GM23338 (cell line): Measurements from ENCODE around the gene SH3RF2. TPM values are rescaled to one million over a fixed set of nuclear protein-coding genes. Genes with fewer than 3 reads are reported as not detected.

Experiments
- ATAC-seq: fragments of 200-7000 bp; cut with Tn5 transposase; 3 replicates; pipeline ENCODE4 v1.9.1; 2020
- DNase-seq: peaks from one replicate; pipeline ENCODE4 v3.0.0-alpha.2; 2015; ENCODE audit warnings: low spot score
- H2AFZ ChIP-seq: fragments of 200-600 bp; sonication (generic); 2 replicates; pipeline ENCODE4 v1.8.0; 2016; ENCODE audit warnings: antibody characterized with exemption, mild to moderate bottlenecking, moderate library complexity
- H3F3A ChIP-seq: fragments of 200-600 bp; sonication (generic); replicated peaks from 2 replicates; pipeline ENCODE4 v1.8.0; 2017; ENCODE audit warnings: antibody characterized with exemption, mixed run types, low read depth
- H3K27ac ChIP-seq: fragments of 200-600 bp; sonication (generic); 2 replicates; pipeline ENCODE4 v1.6.1; 2016; ENCODE audit warnings: low read depth
- H3K27me3 ChIP-seq: fragments of 200-600 bp; sonication (generic); 2 replicates; pipeline ENCODE4 v1.8.0; 2016; ENCODE audit warnings: mild to moderate bottlenecking, mixed run types, moderate library complexity; ENCODE audit not compliant: insufficient read depth
- H3K36me3 ChIP-seq: fragments of 200-600 bp; sonication (generic); 2 replicates; pipeline ENCODE4 v1.8.0; 2016; ENCODE audit warnings: mild to moderate bottlenecking; ENCODE audit not compliant: insufficient read depth
- H3K4me1 ChIP-seq: fragments of 200-600 bp; sonication (generic); 2 replicates; pipeline ENCODE4 v1.8.0; 2016; ENCODE audit warnings: mild to moderate bottlenecking, moderate library complexity; ENCODE audit not compliant: insufficient read depth
- H3K4me2 ChIP-seq: fragments of 200-600 bp; sonication (generic); 2 replicates; pipeline ENCODE4 v1.7.1; 2017; ENCODE audit warnings: mixed run types
- H3K4me3 ChIP-seq: fragments of 200-600 bp; sonication (generic); 2 replicates; pipeline ENCODE4 v1.6.1; 2016; ENCODE audit warnings: mixed run types
- H3K79me2 ChIP-seq: fragments of 200-600 bp; sonication (generic); replicated peaks from 2 replicates; pipeline ENCODE4 v1.8.0; 2017; ENCODE audit warnings: mild to moderate bottlenecking; ENCODE audit not compliant: insufficient read depth
- H3K9me2 ChIP-seq: fragments of 200-600 bp; sonication (generic); 2 replicates; pipeline ENCODE4 v1.8.0; 2017; ENCODE audit not compliant: insufficient read depth
- H4K20me1 ChIP-seq: fragments of 200-600 bp; sonication (generic); replicated peaks from 2 replicates; pipeline ENCODE4 v1.8.0; 2017; ENCODE audit warnings: mild to moderate bottlenecking; ENCODE audit not compliant: insufficient read depth
- H3K27ac Mint-ChIP-seq: 2 replicates; pipeline ENCODE4 v1.8.0; 2020; ENCODE audit warnings: inconsistent platforms, mild to moderate bottlenecking, moderate library complexity, mixed read lengths
- H3K27me3 Mint-ChIP-seq: 3 replicates; pipeline ENCODE4 v1.8.0; 2022; ENCODE audit warnings: low read depth, mild to moderate bottlenecking, moderate library complexity, mixed read lengths, inconsistent platforms; ENCODE audit not compliant: insufficient read depth, poor library complexity
- H3K36me3 Mint-ChIP-seq: 3 replicates; pipeline ENCODE4 v1.8.0; 2021; ENCODE audit warnings: low read depth, mild to moderate bottlenecking, inconsistent platforms, moderate library complexity, mixed read lengths
- H3K4me1 Mint-ChIP-seq: 3 replicates; pipeline ENCODE4 v1.8.0; 2020; ENCODE audit warnings: mild to moderate bottlenecking, inconsistent platforms, mixed read lengths
- H3K4me3 Mint-ChIP-seq: 3 replicates; pipeline ENCODE4 v1.8.0; 2021; ENCODE audit warnings: moderate library complexity, mild to moderate bottlenecking, inconsistent platforms, mixed read lengths
- H3K9me3 Mint-ChIP-seq: 3 replicates; pipeline ENCODE4 v1.8.0; 2020; ENCODE audit warnings: moderate library complexity, mild to moderate bottlenecking, inconsistent platforms, mixed read lengths
- CREB1 ChIP-seq: fragments of 250-450 bp; sonication (Bioruptor Pico); IDR thresholded peaks from 2 replicates; pipeline ENCODE4 v1.5.0; 2020; ENCODE audit warnings: low read depth, mild to moderate bottlenecking, moderate library complexity
- ETS1 ChIP-seq: IDR thresholded peaks from 2 replicates; pipeline ENCODE4 v1.6.1; 2016; ENCODE audit warnings: antibody characterized with exemption
- EZH2 ChIP-seq: fragments of 200-600 bp; sonication (generic); IDR thresholded peaks from one replicate; pipeline ENCODE4 v1.8.0; 2017; ENCODE audit warnings: antibody characterized with exemption, mild to moderate bottlenecking, low read depth; ENCODE audit not compliant: unreplicated experiment
- JUNB ChIP-seq: IDR thresholded peaks from one replicate; pipeline ENCODE4 v1.6.1; 2016; ENCODE audit warnings: antibody characterized with exemption; ENCODE audit not compliant: unreplicated experiment
- NANOG ChIP-seq: IDR thresholded peaks from 2 replicates; pipeline ENCODE4 v1.6.1; 2016; ENCODE audit warnings: antibody characterized with exemption, borderline replicate concordance
- STAT1 ChIP-seq: IDR thresholded peaks from one replicate; pipeline ENCODE4 v1.6.1; 2016; ENCODE audit warnings: antibody characterized with exemption; ENCODE audit not compliant: unreplicated experiment
- ZNF114 ChIP-seq: fragments of 250-450 bp; sonication (Bioruptor Pico); IDR thresholded peaks from 2 replicates; pipeline ENCODE4 v1.5.0; 2020; ENCODE audit warnings: mild to moderate bottlenecking, moderate library complexity
- ZNF331 ChIP-seq: fragments of 250-450 bp; sonication (Bioruptor Pico); IDR thresholded peaks from 2 replicates; pipeline ENCODE4 v1.5.0; 2020; ENCODE audit warnings: low read depth, mild to moderate bottlenecking, moderate library complexity
- polyA plus RNA-seq: library from polyadenylated mRNA; unstranded; fragments of >200 nt; fragmentation: Nextera tagmentation; extraction: Ambion mirVana; gene quantifications from 2 replicates; pipeline ENCODE4 v1.2.1, GENCODE V29; 2016
- total RNA-seq: library from RNA; depleted of rRNA; stranded (reverse); fragments of >200 nt; shearing (Covaris generic); gene quantifications from 2 replicates; pipeline ENCODE4 v1.2.3, GENCODE V29; 2014
- TF ChIP-seq, protein P1 (sequence below): IDR thresholded peaks from one replicate; pipeline ENCODE4 v1.6.1; 2018; ENCODE audit warnings: antibody characterized with exemption; ENCODE audit not compliant: unreplicated experiment
- TF ChIP-seq, protein P2 (sequence below): fragments of 250-450 bp; sonication (Bioruptor Pico); IDR thresholded peaks from 2 replicates; pipeline ENCODE4 v1.5.0; 2020; ENCODE audit warnings: mild to moderate bottlenecking, moderate library complexity

The SH3RF2 gene
- total and polyA plus RNA-seq, 2 experiments from 2014 or later: 1.7 to 2.4 TPM

- TF ChIP-seq, protein P1, sequence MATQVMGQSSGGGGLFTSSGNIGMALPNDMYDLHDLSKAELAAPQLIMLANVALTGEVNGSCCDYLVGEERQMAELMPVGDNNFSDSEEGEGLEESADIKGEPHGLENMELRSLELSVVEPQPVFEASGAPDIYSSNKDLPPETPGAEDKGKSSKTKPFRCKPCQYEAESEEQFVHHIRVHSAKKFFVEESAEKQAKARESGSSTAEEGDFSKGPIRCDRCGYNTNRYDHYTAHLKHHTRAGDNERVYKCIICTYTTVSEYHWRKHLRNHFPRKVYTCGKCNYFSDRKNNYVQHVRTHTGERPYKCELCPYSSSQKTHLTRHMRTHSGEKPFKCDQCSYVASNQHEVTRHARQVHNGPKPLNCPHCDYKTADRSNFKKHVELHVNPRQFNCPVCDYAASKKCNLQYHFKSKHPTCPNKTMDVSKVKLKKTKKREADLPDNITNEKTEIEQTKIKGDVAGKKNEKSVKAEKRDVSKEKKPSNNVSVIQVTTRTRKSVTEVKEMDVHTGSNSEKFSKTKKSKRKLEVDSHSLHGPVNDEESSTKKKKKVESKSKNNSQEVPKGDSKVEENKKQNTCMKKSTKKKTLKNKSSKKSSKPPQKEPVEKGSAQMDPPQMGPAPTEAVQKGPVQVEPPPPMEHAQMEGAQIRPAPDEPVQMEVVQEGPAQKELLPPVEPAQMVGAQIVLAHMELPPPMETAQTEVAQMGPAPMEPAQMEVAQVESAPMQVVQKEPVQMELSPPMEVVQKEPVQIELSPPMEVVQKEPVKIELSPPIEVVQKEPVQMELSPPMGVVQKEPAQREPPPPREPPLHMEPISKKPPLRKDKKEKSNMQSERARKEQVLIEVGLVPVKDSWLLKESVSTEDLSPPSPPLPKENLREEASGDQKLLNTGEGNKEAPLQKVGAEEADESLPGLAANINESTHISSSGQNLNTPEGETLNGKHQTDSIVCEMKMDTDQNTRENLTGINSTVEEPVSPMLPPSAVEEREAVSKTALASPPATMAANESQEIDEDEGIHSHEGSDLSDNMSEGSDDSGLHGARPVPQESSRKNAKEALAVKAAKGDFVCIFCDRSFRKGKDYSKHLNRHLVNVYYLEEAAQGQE: no peak
- TF ChIP-seq, protein P2, sequence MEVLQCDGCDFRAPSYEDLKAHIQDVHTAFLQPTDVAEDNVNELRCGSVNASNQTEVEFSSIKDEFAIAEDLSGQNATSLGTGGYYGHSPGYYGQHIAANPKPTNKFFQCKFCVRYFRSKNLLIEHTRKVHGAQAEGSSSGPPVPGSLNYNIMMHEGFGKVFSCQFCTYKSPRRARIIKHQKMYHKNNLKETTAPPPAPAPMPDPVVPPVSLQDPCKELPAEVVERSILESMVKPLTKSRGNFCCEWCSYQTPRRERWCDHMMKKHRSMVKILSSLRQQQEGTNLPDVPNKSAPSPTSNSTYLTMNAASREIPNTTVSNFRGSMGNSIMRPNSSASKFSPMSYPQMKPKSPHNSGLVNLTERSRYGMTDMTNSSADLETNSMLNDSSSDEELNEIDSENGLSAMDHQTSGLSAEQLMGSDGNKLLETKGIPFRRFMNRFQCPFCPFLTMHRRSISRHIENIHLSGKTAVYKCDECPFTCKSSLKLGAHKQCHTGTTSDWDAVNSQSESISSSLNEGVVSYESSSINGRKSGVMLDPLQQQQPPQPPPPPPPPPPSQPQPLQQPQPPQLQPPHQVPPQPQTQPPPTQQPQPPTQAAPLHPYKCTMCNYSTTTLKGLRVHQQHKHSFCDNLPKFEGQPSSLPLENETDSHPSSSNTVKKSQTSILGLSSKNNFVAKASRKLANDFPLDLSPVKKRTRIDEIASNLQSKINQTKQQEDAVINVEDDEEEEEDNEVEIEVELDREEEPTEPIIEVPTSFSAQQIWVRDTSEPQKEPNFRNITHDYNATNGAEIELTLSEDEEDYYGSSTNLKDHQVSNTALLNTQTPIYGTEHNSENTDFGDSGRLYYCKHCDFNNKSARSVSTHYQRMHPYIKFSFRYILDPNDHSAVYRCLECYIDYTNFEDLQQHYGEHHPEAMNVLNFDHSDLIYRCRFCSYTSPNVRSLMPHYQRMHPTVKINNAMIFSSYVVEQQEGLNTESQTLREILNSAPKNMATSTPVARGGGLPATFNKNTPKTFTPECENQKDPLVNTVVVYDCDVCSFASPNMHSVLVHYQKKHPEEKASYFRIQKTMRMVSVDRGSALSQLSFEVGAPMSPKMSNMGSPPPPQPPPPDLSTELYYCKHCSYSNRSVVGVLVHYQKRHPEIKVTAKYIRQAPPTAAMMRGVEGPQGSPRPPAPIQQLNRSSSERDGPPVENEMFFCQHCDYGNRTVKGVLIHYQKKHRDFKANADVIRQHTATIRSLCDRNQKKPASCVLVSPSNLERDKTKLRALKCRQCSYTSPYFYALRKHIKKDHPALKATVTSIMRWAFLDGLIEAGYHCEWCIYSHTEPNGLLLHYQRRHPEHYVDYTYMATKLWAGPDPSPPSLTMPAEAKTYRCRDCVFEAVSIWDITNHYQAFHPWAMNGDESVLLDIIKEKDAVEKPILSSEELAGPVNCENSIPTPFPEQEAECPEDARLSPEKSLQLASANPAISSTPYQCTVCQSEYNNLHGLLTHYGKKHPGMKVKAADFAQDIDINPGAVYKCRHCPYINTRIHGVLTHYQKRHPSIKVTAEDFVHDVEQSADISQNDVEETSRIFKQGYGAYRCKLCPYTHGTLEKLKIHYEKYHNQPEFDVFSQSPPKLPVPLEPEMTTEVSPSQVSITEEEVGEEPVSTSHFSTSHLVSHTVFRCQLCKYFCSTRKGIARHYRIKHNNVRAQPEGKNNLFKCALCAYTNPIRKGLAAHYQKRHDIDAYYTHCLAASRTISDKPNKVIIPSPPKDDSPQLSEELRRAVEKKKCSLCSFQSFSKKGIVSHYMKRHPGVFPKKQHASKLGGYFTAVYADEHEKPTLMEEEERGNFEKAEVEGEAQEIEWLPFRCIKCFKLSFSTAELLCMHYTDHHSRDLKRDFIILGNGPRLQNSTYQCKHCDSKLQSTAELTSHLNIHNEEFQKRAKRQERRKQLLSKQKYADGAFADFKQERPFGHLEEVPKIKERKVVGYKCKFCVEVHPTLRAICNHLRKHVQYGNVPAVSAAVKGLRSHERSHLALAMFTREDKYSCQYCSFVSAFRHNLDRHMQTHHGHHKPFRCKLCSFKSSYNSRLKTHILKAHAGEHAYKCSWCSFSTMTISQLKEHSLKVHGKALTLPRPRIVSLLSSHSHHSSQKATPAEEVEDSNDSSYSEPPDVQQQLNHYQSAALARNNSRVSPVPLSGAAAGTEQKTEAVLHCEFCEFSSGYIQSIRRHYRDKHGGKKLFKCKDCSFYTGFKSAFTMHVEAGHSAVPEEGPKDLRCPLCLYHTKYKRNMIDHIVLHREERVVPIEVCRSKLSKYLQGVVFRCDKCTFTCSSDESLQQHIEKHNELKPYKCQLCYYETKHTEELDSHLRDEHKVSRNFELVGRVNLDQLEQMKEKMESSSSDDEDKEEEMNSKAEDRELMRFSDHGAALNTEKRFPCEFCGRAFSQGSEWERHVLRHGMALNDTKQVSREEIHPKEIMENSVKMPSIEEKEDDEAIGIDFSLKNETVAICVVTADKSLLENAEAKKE: no peak
- TF ChIP-seq JUNB: no peak
Observed at GRCh38 chr5:146020100-146020499, 83.7 kb downstream of the SH3RF2 start (continued).

DNA sequence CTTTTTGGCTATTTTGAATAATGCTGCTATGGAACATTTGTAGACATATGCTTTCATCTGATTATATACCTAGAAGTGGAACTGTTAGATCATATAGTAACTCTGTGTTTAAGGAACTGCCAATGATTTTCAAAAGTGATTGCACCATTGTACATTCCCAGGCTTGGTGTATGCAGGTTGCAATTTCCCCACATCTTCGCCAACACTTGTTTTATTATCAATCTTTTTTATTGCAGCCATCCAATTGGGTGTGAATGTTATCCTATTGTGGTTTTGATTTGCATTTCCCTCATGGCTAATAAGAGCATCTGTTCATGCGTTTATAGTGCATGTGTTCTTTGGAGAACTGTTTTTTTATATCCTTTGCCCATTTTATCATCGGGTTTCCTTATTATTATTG is 87.7 kb downstream of the SH3RF2 start:
- H3K27ac ChIP-seq: no peak overlapping the region
- Mint-ChIP-seq H3K27ac (no peak overlapping the region), H3K4me1 (peaks cover 38% of the 10 kb centered on the region), H3K4me3 (no peak overlapping the region), H3K27me3 (no peaks in the 10 kb centered on the region), H3K36me3 (no peaks in the 10 kb centered on the region), H3K9me3 (no peaks in the 10 kb centered on the region)
- no peaks in the 10 kb centered on the region for H3K27me3 ChIP-seq
- H4K20me1 ChIP-seq: no peaks in the 10 kb centered on the region
- no peaks in the 10 kb centered on the region for H3K9me2 ChIP-seq
- no peak overlapping the region for H3K4me3 ChIP-seq
- no peaks in the 10 kb centered on the region for H3K36me3 ChIP-seq
- ATAC-seq (no peak), DNase-seq (no peak)
- peaks cover 38% of the 10 kb centered on the region for H3K4me1 ChIP-seq
- H3F3A ChIP-seq: no peaks in the 10 kb centered on the region
- no peaks in the 10 kb centered on the region for H3K79me2 ChIP-seq
- no peak overlapping the region for H2AFZ ChIP-seq
- H3K4me2 ChIP-seq: no peak overlapping the region
- TF ChIP-seq, protein P1: no peak
- no peak for TF ChIP-seq STAT1
- TF ChIP-seq CREB1 (CRISPR knock-in tag): no peak
- TF ChIP-seq ETS1: no peak
- no peak for TF ChIP-seq EZH2
- TF ChIP-seq NANOG: no peak
- TF ChIP-seq ZNF331 (CRISPR knock-in tag): no peak
- TF ChIP-seq ZNF114 (CRISPR knock-in tag): no peak
